ENCODE data around the gene WDR88. TPM values are rescaled to one million over a fixed set of nuclear protein-coding genes. Genes with fewer than 3 reads are reported as not detected.
A peak's percentile ranks its signal among the peaks of the same experiment; 100 is the strongest.

The WDR88 gene
- total and polyA plus RNA-seq, 2 of the 13 experiments (the other 11 are each of a cell fraction or from before 2014, with no cell fraction given), result not detected

DNA sequence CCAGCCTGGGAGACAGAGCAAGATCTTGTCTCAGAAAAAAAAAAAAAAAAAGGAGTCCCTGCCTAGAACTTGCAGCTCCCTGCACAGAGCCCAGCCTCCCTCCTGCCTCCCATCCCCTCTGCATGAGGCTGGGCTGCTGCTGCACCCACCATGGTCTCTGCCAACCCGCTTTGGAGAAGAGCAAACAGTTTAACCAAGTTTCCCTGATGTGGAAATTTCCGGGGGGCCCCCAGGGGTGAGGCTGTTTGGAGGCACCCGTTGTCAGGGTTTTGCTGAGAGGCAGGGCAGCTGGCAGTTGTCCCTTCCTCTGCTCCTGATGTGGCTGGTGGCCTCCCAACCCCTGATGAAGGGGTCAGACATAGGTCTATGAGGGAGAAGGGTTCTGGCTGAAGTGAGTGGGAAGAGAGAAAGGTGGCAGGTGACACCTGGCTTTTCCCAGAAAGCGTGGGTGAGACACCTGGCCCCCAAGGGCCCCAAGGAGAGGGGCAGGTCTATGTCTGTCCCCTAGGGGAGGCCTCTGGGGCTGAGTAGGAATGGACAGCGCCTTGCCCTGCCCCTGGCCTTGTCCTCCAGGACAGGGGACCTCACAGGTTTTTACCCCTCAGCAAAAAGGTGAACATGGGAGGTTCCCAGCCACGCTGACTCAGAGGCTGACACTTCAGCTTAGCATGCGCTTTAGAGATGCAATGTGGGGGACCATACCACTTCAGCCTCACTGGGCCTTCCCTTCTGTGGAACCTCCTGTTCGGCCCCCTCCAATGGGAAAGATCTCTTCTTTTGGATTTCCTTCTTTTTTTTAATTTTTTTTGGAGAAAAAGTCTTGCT lies 67.7 kb downstream of the WDR88 start:
- CTCF ChIA-PET (ENCODE audit: low intra/inter-chr PET ratio, low total read pairs), result no interaction called here

DNA sequence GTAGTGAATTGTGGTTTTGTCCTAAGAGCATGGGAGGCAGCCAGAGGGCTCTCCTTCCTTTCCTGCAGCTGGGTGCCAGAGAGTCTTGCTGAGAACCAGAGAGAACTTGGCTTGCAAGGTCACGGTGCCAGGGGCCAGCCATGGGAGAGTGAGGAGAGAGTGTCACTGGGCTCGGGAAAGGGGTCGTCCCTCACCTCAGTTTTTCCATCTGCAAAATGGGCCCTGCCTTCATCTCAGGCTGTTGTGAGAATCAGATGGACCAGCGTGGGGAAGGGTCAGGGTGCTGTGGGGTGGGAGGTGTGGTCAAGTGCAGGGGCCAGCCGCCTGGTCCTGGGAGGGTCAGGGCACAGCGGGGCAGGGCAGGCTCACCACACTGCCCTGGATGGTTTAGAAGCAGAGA lies 69.6 kb downstream of the WDR88 start:
- ATAC-seq (no peak), DNase-seq (ENCODE audit: low spot score) (no peak), FAIRE-seq (no peak)
- Histone ChIP-seq H3K9me3 (ENCODE audit: low read length) (no peaks in the 10 kb centered on the region), H3K27ac (ENCODE audit: extremely low read length, insufficient read depth, low read length) (no peak overlapping the region), H3K27me3 (ENCODE audit: control insufficient read depth in 1 of 2, insufficient read depth in 2 of 2, low read length in 2 of 2) (no peaks in the 10 kb centered on the region), H3K9ac (ENCODE audit: insufficient read depth, low read depth, low read length) (no peak overlapping the region), H3K79me2 (ENCODE audit: insufficient read depth, low read length) (peaks cover 5% of the 10 kb centered on the region), H3K4me3 (replicated peaks in 1 of 3; ENCODE audit: insufficient read depth in 1 of 3, low read depth in 2 of 3, low read length in 3 of 3) (no peak overlapping the region), H3K4me1 (ENCODE audit: insufficient read depth, low read length) (peaks cover 33% of the 10 kb centered on the region), H2AFZ (ENCODE audit: low read length) (no peak overlapping the region), H3K36me3 (replicated peaks in 1 of 2; ENCODE audit: control insufficient read depth in 1 of 2, insufficient read depth in 2 of 2, low read length in 2 of 2) (peaks cover 22 to 51% of the 10 kb centered on the region in 2 experiments), H4K20me1 (ENCODE audit: insufficient read depth, low read length) (no peaks in the 10 kb centered on the region), H3K4me2 (ENCODE audit: low read depth, low read length) (no peak overlapping the region)
- ChIA-PET CTCF (ENCODE audit: low intra/inter-chr PET ratio, low total read pairs) (no interaction called here), POLR2A (no interaction called here)
- 100% methylated on average over 5 of the region's 6 CpGs for WGBS (ENCODE audit: low lambda C conversion rate)
- intact Hi-C loops (cut with micrococcal nuclease; ENCODE audit: unreplicated experiment) (no loop called here), in situ Hi-C loops (cut with HindIII; ENCODE audit: extremely low pct_ligation_motif_present, low pct_unique_long_range_greater_than_20kb) (no loop called here)
- TF ChIP-seq ZNF629 (CRISPR knock-in tag; conservative IDR thresholded peaks at IDR 0.05) (peak; percentile 90), ZSCAN20 (CRISPR knock-in tag; IDR thresholded peaks at IDR 0.05; ENCODE audit: borderline replicate concordance) (no peak)
- BruUV-seq (replicated peaks), result no TSS peak

More for the DNA sequence above, 67.7 kb downstream of the WDR88 start:
- no peak overlapping the region for H3K27ac ChIP-seq (ENCODE audit: extremely low read length, insufficient read depth, low read length)
- H3K9ac ChIP-seq (ENCODE audit: insufficient read depth, low read depth, low read length), result no peak overlapping the region
- H3K4me3 ChIP-seq (replicated peaks in 1 of 3; ENCODE audit: insufficient read depth in 1 of 3, low read depth in 2 of 3, low read length in 3 of 3), result no peak overlapping the region
- H3K27me3 ChIP-seq (ENCODE audit: control insufficient read depth in 1 of 2, insufficient read depth in 2 of 2, low read length in 2 of 2), result no peaks in the 10 kb centered on the region
- BruUV-seq (replicated peaks), result no TSS peak
- H2AFZ ChIP-seq (ENCODE audit: low read length), result no peak overlapping the region
- POLR2A ChIA-PET, result no interaction called here
- in situ Hi-C loops (cut with HindIII; ENCODE audit: extremely low pct_ligation_motif_present, low pct_unique_long_range_greater_than_20kb) (no loop called here), intact Hi-C loops (cut with micrococcal nuclease; ENCODE audit: unreplicated experiment) (no loop called here)
- TF ChIP-seq ZMYM2 (CRISPR knock-in tag; IDR thresholded peaks at IDR 0.05) (no peak), AGO2 (optimal IDR thresholded peaks at IDR 0.05; ENCODE audit: low read depth, low read length) (peak; percentile 27)
- FAIRE-seq (no peak), DNase-seq (ENCODE audit: low spot score) (no peak), ATAC-seq (no peak)
- H3K79me2 ChIP-seq (ENCODE audit: insufficient read depth, low read length), result peaks cover 15% of the 10 kb centered on the region
- no peaks in the 10 kb centered on the region for H4K20me1 ChIP-seq (ENCODE audit: insufficient read depth, low read length)
- no peaks in the 10 kb centered on the region for H3K9me3 ChIP-seq (ENCODE audit: low read length)
- H3K4me2 ChIP-seq (ENCODE audit: low read depth, low read length), result no peak overlapping the region
- peaks cover 45% of the 10 kb centered on the region for H3K4me1 ChIP-seq (ENCODE audit: insufficient read depth, low read length)
- peaks cover 17 to 48% of the 10 kb centered on the region in 2 experiments for H3K36me3 ChIP-seq (replicated peaks in 1 of 2; ENCODE audit: control insufficient read depth in 1 of 2, insufficient read depth in 2 of 2, low read length in 2 of 2)
- 73% methylated on average over 6 of the region's 8 CpGs for WGBS (ENCODE audit: low lambda C conversion rate)
